Measurements from ENCODE around the gene CCDC184. TPM values are rescaled to one million over a fixed set of nuclear protein-coding genes. Genes with fewer than 3 reads are reported as not detected.
"Not testable (repeated sequence)": the region's sequence is repeated elsewhere in the genome, so short reads cannot be mapped to it uniquely, and the experiment has no call there.

The CCDC184 gene
- 0.12 and 0.29 TPM in 2 replicates for total RNA-seq

- TF ChIP-seq, protein P1, sequence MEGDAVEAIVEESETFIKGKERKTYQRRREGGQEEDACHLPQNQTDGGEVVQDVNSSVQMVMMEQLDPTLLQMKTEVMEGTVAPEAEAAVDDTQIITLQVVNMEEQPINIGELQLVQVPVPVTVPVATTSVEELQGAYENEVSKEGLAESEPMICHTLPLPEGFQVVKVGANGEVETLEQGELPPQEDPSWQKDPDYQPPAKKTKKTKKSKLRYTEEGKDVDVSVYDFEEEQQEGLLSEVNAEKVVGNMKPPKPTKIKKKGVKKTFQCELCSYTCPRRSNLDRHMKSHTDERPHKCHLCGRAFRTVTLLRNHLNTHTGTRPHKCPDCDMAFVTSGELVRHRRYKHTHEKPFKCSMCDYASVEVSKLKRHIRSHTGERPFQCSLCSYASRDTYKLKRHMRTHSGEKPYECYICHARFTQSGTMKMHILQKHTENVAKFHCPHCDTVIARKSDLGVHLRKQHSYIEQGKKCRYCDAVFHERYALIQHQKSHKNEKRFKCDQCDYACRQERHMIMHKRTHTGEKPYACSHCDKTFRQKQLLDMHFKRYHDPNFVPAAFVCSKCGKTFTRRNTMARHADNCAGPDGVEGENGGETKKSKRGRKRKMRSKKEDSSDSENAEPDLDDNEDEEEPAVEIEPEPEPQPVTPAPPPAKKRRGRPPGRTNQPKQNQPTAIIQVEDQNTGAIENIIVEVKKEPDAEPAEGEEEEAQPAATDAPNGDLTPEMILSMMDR (conservative IDR thresholded peaks at IDR 0.05; ENCODE audit: low read depth, low read length) = peak; percentile 21
- DNase-seq (ENCODE audit: low read depth) = no peak
- peak within 1 kb of the TSS; percentile 62 for H3K4me3 ChIP-seq (ENCODE audit: low read depth, low read length)
Measured at GRCh38 chr12:48183091-48183875, at the start of gene CCDC184. TSS of gene CCDC184 (plus strand) at chr12:48183644. CDS start at chr12:48184123, 479 bp downstream.

GRCh38 chr12:48135027-48135426 lies 48.4 kb upstream of the CCDC184 start:
- TF ChIP-seq, protein P1 (conservative IDR thresholded peaks at IDR 0.05; ENCODE audit: low read depth, low read length) = no peak
- no peak for DNase-seq (ENCODE audit: low read depth)
- H3K4me3 ChIP-seq (ENCODE audit: low read depth, low read length) = no peak overlapping the region

DNA sequence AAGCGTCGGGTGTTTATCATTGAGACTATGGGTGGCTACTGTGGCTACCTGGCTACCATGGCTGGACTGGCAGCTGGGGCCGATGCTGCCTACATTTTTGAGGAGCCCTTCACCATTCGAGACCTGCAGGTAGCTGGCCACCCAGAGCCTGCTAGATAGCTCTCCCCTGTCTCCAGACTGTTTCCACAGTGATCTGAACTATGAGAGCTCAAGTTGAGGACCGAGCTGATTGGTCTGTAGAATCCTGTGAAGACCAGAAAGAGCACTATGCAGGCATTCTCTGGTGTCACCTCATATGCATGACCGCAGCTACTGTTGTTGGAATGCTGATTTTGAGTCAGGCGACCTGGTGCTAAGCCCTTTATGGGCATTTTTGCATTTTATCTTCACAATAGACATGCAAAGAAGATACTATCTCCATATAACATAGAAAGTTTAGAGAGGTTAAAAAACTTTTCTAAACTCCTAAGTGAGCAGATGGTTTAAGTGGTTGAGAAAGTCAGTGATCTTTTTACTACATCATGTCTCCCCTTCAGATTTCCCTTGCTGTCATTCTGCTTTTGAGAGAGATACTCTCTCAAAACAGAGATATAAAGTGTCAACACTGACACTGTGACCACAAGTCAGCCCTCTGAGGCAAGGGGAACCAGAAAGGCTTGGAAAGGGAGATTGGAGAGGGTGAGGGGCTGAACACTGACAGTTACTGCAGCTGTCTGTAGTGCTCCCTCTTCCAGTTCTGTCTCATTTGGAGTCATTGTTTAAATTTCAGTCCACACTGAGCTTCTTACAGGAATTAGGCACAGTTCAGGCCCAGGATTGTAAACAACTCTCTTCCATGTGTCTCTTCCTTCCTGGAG lies 40.4 kb upstream of the CCDC184 start:
- no peak overlapping the region for H3K4me3 ChIP-seq (ENCODE audit: low read depth, low read length)
- TF ChIP-seq, protein P1 (conservative IDR thresholded peaks at IDR 0.05; ENCODE audit: low read depth, low read length) = no peak
- no peak for DNase-seq (ENCODE audit: low read depth)

- DNase-seq (ENCODE audit: low read depth) = no peak
- TF ChIP-seq, protein P1 (conservative IDR thresholded peaks at IDR 0.05; ENCODE audit: low read depth, low read length) = no peak
Measured at GRCh38 chr12:48143898-48144297, 39.5 kb upstream of the CCDC184 start.

GRCh38 chr12:48145981-48146380 lies 37.5 kb upstream of the CCDC184 start:
- no peak for DNase-seq (ENCODE audit: low read depth)
- no peak overlapping the region for H3K4me3 ChIP-seq (ENCODE audit: low read depth, low read length)
- TF ChIP-seq, protein P1 (conservative IDR thresholded peaks at IDR 0.05; ENCODE audit: low read depth, low read length) = no peak

More at GRCh38 chr12:48143898-48144297, 39.5 kb upstream of the CCDC184 start:
- no peak overlapping the region for H3K4me3 ChIP-seq (ENCODE audit: low read depth, low read length)

GRCh38 chr12:48151103-48151771 lies 32.2 kb upstream of the CCDC184 start:
- H3K4me3 ChIP-seq (ENCODE audit: low read depth, low read length) = no peak overlapping the region
- no peak for DNase-seq (ENCODE audit: low read depth)
- TF ChIP-seq, protein P1 (conservative IDR thresholded peaks at IDR 0.05; ENCODE audit: low read depth, low read length) = no peak

GRCh38 chr12:48155786-48156185 lies 27.7 kb upstream of the CCDC184 start:
- not testable (repeated sequence) for H3K4me3 ChIP-seq (ENCODE audit: low read depth, low read length); DNase-seq (ENCODE audit: low read depth)

Data from epithelial cell of proximal tubule (primary cell).